ENCODE measurements around the gene RNF141. TPM values are rescaled to one million over a fixed set of nuclear protein-coding genes. Genes with fewer than 3 reads are reported as not detected.

Gene RNF141
- total RNA-seq, 1 donor, result 7.5 TPM

DNA sequence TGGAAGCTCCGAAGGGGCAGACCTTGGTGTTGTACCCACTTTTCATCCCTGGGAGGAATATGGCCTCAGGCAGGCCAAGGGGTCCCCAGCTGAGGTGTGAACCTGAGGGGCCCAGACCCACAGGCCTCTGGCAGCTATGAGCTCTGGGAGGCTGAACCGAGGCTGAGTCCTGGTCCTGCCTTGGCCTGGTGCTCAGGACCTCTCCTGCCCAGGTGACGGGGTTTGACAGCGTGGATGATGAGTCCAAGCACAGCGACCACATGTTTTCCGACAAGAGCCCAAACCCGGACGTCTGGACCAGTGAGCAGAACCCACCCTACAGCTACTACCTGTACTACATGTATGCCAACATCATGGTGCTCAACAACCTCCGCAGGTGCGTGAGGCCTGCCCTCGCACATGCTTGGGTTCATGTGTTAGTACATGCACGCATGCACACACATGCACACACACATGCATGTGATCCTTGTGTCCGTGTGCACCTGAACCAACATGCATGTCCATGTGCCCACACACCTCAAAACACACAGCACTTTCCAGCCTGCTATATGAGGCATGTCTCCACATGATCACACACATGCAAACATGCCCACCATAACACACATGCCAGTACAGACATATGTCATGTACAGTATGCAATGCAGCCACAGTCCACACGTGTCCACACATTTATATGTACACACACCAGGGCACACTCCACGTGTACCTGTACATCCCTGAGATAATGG lies 40.9 kb downstream of the RNF141 start:
- no peak for DNase-seq (ENCODE audit: low read depth in 2 of 3, low spot score in 2 of 3)

DNA sequence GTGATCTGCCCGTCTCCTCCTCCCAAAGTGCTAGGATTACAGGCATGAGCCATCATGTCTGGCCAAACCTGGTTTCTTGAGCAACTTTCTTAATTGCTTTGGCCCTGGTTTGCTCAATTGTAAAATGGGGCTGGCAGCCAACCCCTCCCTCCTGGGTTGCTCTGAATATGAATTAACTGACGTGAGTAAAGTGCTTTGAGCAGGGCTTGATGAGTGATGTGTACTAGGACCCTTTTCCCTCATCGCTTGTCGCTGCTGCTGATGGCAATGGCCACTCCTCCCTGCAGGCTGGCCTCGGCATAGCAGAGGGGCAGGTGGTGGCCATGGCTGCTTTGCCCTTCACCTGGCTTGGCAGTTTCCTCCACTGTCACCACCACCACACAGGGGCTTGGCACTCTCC lies 41.5 kb downstream of the RNF141 start:
- no peak for DNase-seq (ENCODE audit: low read depth in 2 of 3, low spot score in 2 of 3)

- no peak for DNase-seq (ENCODE audit: low read depth in 2 of 3, low spot score in 2 of 3)
Measured at GRCh38 chr11:10498426-10499250, 42.3 kb downstream of the RNF141 start.

DNA sequence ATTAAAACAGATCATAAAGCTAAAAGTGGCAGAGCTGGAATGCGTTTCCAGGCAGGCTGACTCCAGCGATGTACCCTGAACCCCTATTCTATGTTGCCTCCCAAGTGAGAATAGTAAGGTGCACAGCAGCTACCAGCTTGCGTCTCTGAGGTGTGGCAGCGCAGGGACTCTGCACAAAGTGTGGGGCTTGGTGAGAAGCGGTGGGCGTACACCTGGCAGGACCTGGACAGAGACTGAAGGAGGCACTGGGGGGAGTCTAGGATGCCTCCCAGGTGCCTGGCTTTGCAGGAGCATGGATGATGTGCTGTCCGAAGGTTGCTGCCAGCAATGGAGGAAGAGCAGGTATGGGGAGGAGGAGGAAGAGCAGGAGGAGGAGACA lies 43.0 kb downstream of the RNF141 start:
- DNase-seq (ENCODE audit: low read depth in 2 of 3, low spot score in 2 of 3), result no peak

DNA sequence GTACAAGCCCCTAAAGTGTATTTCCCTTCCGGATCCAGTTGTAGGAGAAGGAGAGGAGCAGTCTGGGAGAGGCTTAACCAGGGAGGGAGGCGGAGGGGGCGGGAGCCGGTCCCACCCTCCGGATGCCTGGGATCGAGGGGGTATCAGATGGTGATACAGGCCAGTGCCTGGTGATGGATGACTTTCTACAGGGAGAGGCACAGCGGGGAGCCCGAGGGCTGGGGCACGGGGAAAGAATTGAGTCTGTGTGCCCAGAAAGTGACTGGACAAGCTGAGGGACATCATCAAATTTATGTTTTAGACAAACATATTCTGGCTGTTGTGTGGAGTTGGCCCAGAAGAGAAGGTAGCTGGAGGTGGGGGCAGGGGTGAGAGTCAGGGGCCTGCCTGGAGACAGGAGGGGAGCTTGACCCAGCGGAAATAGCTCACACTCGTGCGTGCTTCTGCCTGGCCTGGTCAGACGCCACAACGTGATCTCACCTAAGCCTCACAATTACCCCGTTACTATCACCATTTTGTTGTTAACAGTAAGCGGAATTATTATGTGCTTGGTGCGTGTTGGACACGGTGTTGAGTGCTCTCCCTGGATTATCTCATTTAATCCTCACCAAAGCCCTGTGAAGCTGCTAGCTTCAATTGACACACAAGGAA lies 43.5 kb downstream of the RNF141 start:
- DNase-seq (ENCODE audit: low read depth in 2 of 3, low spot score in 2 of 3), result no peak

- DNase-seq (ENCODE audit: low read depth in 2 of 3, low spot score in 2 of 3), result no peak
Measured at GRCh38 chr11:10496296-10496936, 44.6 kb downstream of the RNF141 start.

DNA sequence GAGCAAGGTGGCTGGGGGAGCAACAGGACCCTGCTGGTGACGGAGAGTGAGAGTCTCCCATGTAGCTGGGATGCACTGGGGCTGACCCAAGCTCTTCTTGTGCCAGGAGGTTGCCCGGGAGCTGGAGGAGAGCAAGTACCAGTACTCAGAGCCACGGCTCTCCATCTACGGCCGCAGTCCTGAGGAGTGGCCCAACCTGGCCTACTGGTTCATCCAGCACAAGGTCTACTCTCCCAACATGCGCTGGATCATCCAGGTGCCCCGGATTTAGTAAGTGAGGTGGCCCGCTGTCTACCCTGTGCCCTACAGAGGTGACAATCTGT lies 45.6 kb downstream of the RNF141 start:
- DNase-seq (ENCODE audit: low read depth in 2 of 3, low spot score in 2 of 3), result no peak

GRCh38 chr11:10494636-10495463 lies 46.1 kb downstream of the RNF141 start:
- no peak for DNase-seq (ENCODE audit: low read depth in 2 of 3, low spot score in 2 of 3)

- no peak for DNase-seq (ENCODE audit: low read depth in 2 of 3, low spot score in 2 of 3)
Measured at GRCh38 chr11:10493041-10493663, 47.8 kb downstream of the RNF141 start.

- DNase-seq (ENCODE audit: low read depth in 2 of 3, low spot score in 2 of 3), result no peak
Measured at GRCh38 chr11:10492084-10492483, 48.9 kb downstream of the RNF141 start.

- no peak for DNase-seq (ENCODE audit: low read depth in 2 of 3, low spot score in 2 of 3)
Measured at GRCh38 chr11:10490398-10491241, 50.4 kb downstream of the RNF141 start.

DNA sequence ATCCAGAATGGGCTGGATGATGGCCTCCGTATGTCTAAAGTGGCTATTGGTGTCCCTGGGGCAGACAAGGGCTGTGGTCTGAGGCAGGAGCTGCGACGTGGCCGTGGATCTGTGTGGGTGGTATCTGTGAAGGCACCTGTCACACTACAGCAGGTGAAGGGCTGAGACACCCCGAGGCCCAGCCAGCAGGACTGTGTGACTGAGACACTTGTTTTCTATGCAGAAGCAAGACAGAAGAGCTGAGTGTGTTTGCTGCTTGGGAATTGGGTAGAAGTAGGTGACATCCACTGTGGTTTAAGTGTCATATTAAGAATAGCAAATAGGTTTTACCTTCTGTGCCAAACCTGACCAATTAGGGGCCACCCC lies 51.0 kb downstream of the RNF141 start:
- DNase-seq (ENCODE audit: low read depth in 2 of 3, low spot score in 2 of 3), result no peak

GRCh38 chr11:10488934-10489691 lies 51.9 kb downstream of the RNF141 start:
- DNase-seq (ENCODE audit: low read depth in 2 of 3, low spot score in 2 of 3), result no peak

DNA sequence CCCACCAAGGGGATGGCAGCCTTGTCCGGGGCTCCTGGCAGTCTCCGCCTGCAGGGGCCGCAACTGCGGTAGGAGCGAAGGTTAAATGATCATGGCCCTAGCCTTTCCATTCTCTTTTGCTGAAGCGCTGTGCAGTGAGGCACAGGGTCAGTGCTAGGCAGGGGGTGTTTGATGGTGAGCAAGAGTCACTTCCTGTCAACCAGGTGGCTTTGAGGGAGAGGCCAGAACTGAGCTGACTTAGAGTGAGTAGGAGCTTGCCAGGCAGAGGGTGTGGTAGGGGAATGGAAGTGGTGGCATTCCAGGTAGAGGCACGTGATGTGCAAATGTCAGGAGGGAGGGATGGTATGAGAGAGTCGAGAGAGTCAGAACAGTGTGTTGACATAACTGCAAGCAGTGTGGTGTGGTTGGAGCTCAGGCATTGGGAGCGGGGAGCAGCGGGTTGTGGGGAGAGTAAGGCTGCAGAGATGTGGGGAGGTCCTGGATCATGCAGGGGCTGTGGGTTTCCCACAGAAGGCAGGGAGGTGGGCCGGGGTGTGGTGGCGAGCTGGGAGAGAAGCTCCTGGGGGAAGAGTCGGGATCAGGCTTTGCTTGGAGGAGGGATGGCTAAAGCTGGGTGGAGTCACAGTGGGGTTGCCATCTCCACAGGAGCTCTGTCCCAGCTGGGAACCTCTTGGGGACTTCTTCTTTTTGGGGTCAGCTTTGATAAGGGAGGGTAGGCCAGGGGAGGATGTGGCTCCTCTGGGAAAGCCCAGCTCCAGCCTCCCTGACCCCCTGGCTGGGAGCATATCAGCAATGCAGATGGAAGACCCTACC lies 52.7 kb downstream of the RNF141 start:
- DNase-seq (ENCODE audit: low read depth in 2 of 3, low spot score in 2 of 3), result no peak

DNA sequence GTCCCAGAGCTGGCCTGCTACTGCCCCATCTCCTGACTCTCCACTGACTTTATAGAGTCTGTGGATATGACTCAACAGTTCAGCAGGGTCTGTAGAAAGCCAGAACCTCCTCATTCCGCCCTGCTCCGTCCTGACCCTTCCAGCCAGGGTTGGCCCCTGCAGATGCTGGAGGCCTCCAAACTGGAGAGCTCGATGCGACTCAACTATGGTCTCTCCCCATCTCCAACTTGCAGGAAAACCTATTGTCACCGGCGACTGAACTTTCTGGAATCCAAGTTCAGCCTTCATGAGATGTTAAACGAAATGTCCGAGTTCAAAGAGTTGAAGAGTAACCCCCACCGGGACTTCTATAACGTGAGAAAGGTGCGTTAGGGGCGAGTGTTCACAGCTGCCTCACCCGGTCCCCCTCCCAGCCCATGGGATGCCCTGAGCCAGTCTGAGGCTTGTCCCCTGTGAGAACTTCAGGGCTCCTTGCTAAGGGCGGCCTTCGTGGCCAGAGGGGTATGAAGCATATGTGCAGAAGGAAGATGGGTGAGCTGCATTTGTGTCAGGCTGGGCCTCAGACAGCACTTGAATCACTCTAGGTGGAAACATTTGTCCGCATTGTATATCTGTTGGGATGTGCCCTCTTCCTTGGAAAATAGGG lies 53.9 kb downstream of the RNF141 start:
- DNase-seq (ENCODE audit: low read depth in 2 of 3, low spot score in 2 of 3), result no peak

- no peak for DNase-seq (ENCODE audit: low read depth in 2 of 3, low spot score in 2 of 3)
Measured at GRCh38 chr11:10486161-10486840, 54.7 kb downstream of the RNF141 start.

GRCh38 chr11:10485646-10486045 lies 55.3 kb downstream of the RNF141 start:
- DNase-seq (ENCODE audit: low read depth in 2 of 3, low spot score in 2 of 3), result no peak

Measured in hematopoietic multipotent progenitor cell (in vitro differentiated cells).